HepG2 (cell line): ENCODE measurements around the gene FUCA2. TPM values are rescaled to one million over a fixed set of nuclear protein-coding genes. Genes with fewer than 3 reads are reported as not detected.
A peak's percentile ranks its signal among the peaks of the same experiment; 100 is the strongest.

Experiments
- ATAC-seq: fragments of 200-7000 bp; cut with Tn5 transposase; 3 replicates; pipeline ENCODE4 v1.9.1; 2020; ENCODE audit warnings: mild to moderate bottlenecking, moderate library complexity
- BruUV-seq: library from RNA; stranded (reverse); fragments of 400-500 nt; replicated peaks from 2 replicates; lab custom pipeline; 2021; lab: Mats Ljungman, UMichigan
- CTCF ChIA-PET: fragments of 300-600 bp; formaldehyde crosslinking; extraction: SDS; loops from one replicate; lab custom pipeline; 2021; ENCODE audit warnings: low total read pairs, inconsistent platforms, low intra/inter-chr PET ratio; lab: Yijun Ruan, JAX
- POLR2A ChIA-PET: fragments of 350-600 bp; sonication (Branson Sonifier 250); formaldehyde crosslinking; loops from one replicate; lab custom pipeline; 2020; ENCODE audit warnings: antibody characterized with exemption, inconsistent platforms; lab: Yijun Ruan, JAX
- DNase-seq: peaks from one replicate; pipeline ENCODE4 v3.0.0-alpha.2; 2015; ENCODE audit warnings: low spot score
- FAIRE-seq: peaks from 3 replicates; lab custom pipeline; 2011; peaks lifted over from hg19 to GRCh38; lab: Jason Lieb, UNC
- H2AFZ ChIP-seq: one replicate; pipeline ENCODE4 v1.6.1; 2011; ENCODE audit warnings: low read length, inconsistent platforms
- H3K27ac ChIP-seq: fragments of 300-600 bp; 3 replicates; pipeline ENCODE4 v1.8.0; 2011; ENCODE audit warnings: mixed run types, mild to moderate bottlenecking, mixed read lengths, low read length, inconsistent platforms; ENCODE audit not compliant: insufficient read depth; ENCODE audit errors: extremely low read length
- H3K27me3 ChIP-seq, 2 experiments: fragments of 200-600 bp in 1 of 2; 2 replicates in 1 of 2; 3 replicates in 1 of 2; pipeline versions ENCODE4 v1.6.0 to v1.8.0; 2011; ENCODE audit warnings: low read length in 2 of 2, mild to moderate bottlenecking in 2 of 2, moderate library complexity in 2 of 2, inconsistent platforms in 1 of 2; ENCODE audit not compliant: insufficient read depth in 2 of 2, control insufficient read depth in 1 of 2
- H3K36me3 ChIP-seq, 2 experiments: fragments of 200-600 bp in 1 of 2; replicated peaks in 1 of 2; 2 replicates in 1 of 2; 3 replicates in 1 of 2; pipeline versions ENCODE4 v1.5.1 to v1.8.0; 2011; ENCODE audit warnings: low read length in 2 of 2, inconsistent platforms in 1 of 2; ENCODE audit not compliant: insufficient read depth in 2 of 2, control insufficient read depth in 1 of 2
- H3K4me1 ChIP-seq: 2 replicates; pipeline ENCODE4 v1.5.1; 2012; ENCODE audit warnings: low read length, inconsistent platforms; ENCODE audit not compliant: insufficient read depth
- H3K4me2 ChIP-seq: 2 replicates; pipeline ENCODE4 v1.6.0; 2011; ENCODE audit warnings: low read depth, low read length, inconsistent platforms
- H3K4me3 ChIP-seq, 3 experiments: fragments of 200-600 bp in 1 of 3; sonication (generic), shearing (Covaris generic) in 1 of 3; replicated peaks in 1 of 3; 2 replicates each; pipeline ENCODE4 v1.5.1; 2011 to 2016; ENCODE audit warnings: low read length in 3 of 3, inconsistent platforms in 2 of 3, low read depth in 2 of 3, mild to moderate bottlenecking in 2 of 3, control low read depth in 1 of 3, mixed read lengths in 1 of 3; ENCODE audit not compliant: insufficient read depth in 1 of 3
- H3K79me2 ChIP-seq: one replicate; pipeline ENCODE4 v1.6.1; 2011; ENCODE audit warnings: low read length, inconsistent platforms; ENCODE audit not compliant: insufficient read depth
- H3K9ac ChIP-seq: 2 replicates; pipeline ENCODE4 v1.6.0; 2011; ENCODE audit warnings: mild to moderate bottlenecking, low read depth, low read length, inconsistent platforms; ENCODE audit not compliant: insufficient read depth
- H3K9me3 ChIP-seq: 2 replicates; pipeline ENCODE4 v1.5.1; 2012; ENCODE audit warnings: mild to moderate bottlenecking, low read length
- H4K20me1 ChIP-seq: 2 replicates; pipeline ENCODE4 v1.6.0; 2011; ENCODE audit warnings: inconsistent platforms, mild to moderate bottlenecking, low read length, moderate library complexity; ENCODE audit not compliant: insufficient read depth
- KDM2A ChIP-seq: sonication (generic); formaldehyde crosslinking; IDR thresholded peaks from 2 replicates; pipeline ENCODE4 v1.4.0; 2020; ENCODE audit warnings: low read depth, missing genetic modification reagents, borderline replicate concordance
- SRF ChIP-seq: IDR thresholded peaks from 2 replicates; pipeline ENCODE4 v1.6.1; 2011; ENCODE audit warnings: mild to moderate bottlenecking, low read depth, low read length, moderate library complexity
- XRCC5 ChIP-seq: fragments of 200-400 bp; formaldehyde crosslinking; optimal IDR thresholded peaks from 2 replicates; pipeline ENCODE3; 2017; ENCODE audit warnings: mild to moderate bottlenecking, low read length
- ZNF224 ChIP-seq: sonication (generic); formaldehyde crosslinking; IDR thresholded peaks from 2 replicates; pipeline ENCODE4 v1.5.0; 2020; ENCODE audit warnings: mild to moderate bottlenecking, missing genetic modification reagents
- ZNF333 ChIP-seq: sonication (generic); formaldehyde crosslinking; IDR thresholded peaks from 2 replicates; pipeline ENCODE4 v1.4.0; 2020; ENCODE audit warnings: mild to moderate bottlenecking, missing genetic modification reagents, borderline replicate concordance
- WGBS: methylation state at CpG from one replicate; pipeline ENCODE4 v1.1.6; 2017; ENCODE audit warnings: low lambda C conversion rate; 5-methylcytosine and 5-hydroxymethylcytosine counted together
- in situ Hi-C: cut with HindIII; loops from 2 replicates; pipeline ENCODE4 v1.10.0; 2017; ENCODE audit warnings: low pct_unique_long_range_greater_than_20kb; ENCODE audit not compliant: extremely low pct_ligation_motif_present
- intact Hi-C: fragments of 100-400 bp; cut with micrococcal nuclease; formaldehyde crosslinking; loops from one replicate; pipeline ENCODE4 v1.10.0; 2022; ENCODE audit not compliant: unreplicated experiment
- polyA plus RNA-seq, 8 experiments: library from polyadenylated mRNA; depleted of rRNA in 3 of 8; stranded (reverse) in 7 of 8; unstranded in 1 of 8; fragments of >200 nt; fragmentation: Illumina TruSeq in 4 of 8; extraction: Trizol in 4 of 8; gene quantifications; 2 replicates each; pipeline versions ENCODE4 v1.2.1 to v1.2.3, GENCODE V29; 2011 to 2016; ENCODE audit warnings: low read depth in 4 of 8, missing spikeins in 1 of 8, mixed read lengths in 1 of 8; ENCODE audit not compliant: insufficient read depth in 1 of 8
- total RNA-seq, 5 experiments: library from RNA; depleted of rRNA; stranded (reverse); fragments of >200 nt; fragmentation: Illumina TruSeq; extraction: Trizol; gene quantifications; 2 replicates each; pipeline ENCODE4 v1.2.3, GENCODE V29; 2016; ENCODE audit warnings: low read depth in 1 of 5
- TF ChIP-seq, protein P1 (sequence below): sonication (generic); formaldehyde crosslinking; IDR thresholded peaks from 2 replicates; pipeline ENCODE4 v1.4.0; 2020; ENCODE audit warnings: missing genetic modification reagents
- TF ChIP-seq, protein P2 (sequence below): IDR thresholded peaks from 2 replicates; pipeline ENCODE4 v1.4.0; 2020; ENCODE audit warnings: mild to moderate bottlenecking, missing genetic modification reagents
- TF ChIP-seq, protein P3 (sequence below): fragments of 450-650 bp; IDR thresholded peaks from 2 replicates; pipeline ENCODE4 v1.6.1; 2017

The FUCA2 gene
- total and polyA plus RNA-seq, 2 of the 13 experiments (the other 11 are each of a cell fraction or from before 2014, with no cell fraction given) = 87.4 to 144 TPM

DNA sequence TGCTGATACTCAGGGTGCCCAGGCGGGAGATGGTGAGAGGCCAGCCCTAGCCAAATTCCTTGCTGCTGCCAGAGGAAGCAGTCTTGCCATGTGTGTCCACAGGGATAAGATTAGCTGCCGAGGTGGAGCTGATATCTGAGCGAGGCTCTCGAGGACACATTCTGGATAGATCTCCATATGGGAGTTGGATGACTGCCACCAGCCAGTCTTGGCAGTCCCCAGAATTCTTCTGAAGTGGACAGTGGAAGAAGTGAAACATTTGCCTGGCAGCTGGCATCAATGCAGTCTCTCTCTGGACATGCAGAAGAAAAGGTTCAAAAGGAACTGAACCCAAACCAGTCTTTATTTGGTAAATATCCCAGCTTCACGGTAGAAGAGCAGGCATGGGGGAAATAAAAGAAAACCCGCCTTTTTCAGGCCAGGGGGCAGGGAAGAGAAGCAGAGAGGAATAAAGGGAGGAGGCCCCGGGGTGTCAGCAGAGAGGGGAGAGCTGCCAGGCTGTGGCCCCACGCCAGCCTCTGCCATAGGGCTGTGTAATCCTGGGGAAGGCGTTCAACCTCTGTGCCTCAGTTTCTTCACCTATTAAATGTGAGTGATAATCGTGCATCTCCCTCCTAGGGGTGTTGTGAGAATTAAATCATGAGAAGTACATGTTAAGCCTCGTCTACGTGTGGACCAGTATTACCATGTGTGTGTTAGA, 3.7 kb upstream of the FUCA2 start:
- ATAC-seq = no peak

DNA sequence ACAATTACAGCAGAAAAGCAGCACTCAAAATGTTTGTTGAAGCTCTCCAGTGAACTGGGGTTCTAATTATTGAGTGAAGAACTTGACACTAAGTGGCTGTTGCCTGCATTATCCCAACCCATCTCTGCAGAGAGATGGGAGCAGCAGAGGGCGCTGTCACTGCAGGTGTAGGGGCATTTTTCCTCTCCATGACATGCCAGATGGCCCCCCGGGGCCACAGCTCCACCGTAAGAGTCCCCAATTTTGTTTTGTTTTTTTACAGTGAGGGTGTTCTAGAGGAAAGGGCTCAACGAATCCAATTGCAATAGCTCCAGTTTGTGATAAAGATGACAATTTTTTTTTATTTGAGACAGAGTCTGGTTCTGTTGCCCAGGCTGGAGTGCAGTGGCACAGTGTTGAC, 1.9 kb upstream of the FUCA2 start:
- Histone ChIP-seq H4K20me1 (no peaks in the 10 kb centered on the region), H3K4me3 (no peak overlapping the region), H3K4me2 (no peak overlapping the region), H3K9me3 (no peaks in the 10 kb centered on the region), H3K4me1 (peaks cover 34% of the 10 kb centered on the region), H2AFZ (no peak overlapping the region), H3K36me3 (peaks cover 2% of the 10 kb centered on the region in 2 experiments; a peak in 3 of 5 replicates), H3K9ac (no peak overlapping the region), H3K27ac (no peak overlapping the region), H3K79me2 (peaks cover 28% of the 10 kb centered on the region), H3K27me3 (peaks cover 2 to 11% of the 10 kb centered on the region in 2 experiments; a peak in 3 of 5 replicates)
- ATAC-seq = peak; percentile 22
- CTCF ChIA-PET = interaction anchor here (1.0 kb wide), 1 partner anchor 24 kb away, joined by 3 read pairs; no protein-coding TSS in a partner anchor
- DNase-seq = peak; percentile 38
- POLR2A ChIA-PET = interaction anchor here (0.9 to 4.4 kb wide), 2 partner anchors 23 to 329 kb away, joined by 3 to 38 read pairs; partner anchors contain the start of gene LTV1
- FAIRE-seq = no peak
- WGBS = 80% methylated on average over 4 of the region's 4 CpGs
- in situ Hi-C loops (no loop called here), intact Hi-C loops (no loop called here)
- TSS peak; percentile 46 for BruUV-seq
- TF ChIP-seq, protein P1, sequence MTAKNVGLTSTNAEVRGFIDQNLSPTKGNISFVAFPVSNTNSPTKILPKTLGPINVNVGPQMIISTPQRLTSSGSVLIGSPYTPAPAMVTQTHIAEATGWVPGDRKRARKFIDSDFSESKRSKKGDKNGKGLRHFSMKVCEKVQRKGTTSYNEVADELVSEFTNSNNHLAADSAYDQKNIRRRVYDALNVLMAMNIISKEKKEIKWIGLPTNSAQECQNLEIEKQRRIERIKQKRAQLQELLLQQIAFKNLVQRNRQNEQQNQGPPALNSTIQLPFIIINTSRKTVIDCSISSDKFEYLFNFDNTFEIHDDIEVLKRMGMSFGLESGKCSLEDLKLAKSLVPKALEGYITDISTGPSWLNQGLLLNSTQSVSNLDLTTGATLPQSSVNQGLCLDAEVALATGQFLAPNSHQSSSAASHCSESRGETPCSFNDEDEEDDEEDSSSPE (CRISPR knock-in tag) = no peak
- TF ChIP-seq ZNF224 (CRISPR knock-in tag) (0 out of 2 replicates have a peak, but pooled peaks have one; percentile 34), XRCC5 (peak; percentile 41), KDM2A (CRISPR knock-in tag) (peak; percentile 41; the same call in 1 of the 2 replicates)
- TF ChIP-seq, protein P2, sequence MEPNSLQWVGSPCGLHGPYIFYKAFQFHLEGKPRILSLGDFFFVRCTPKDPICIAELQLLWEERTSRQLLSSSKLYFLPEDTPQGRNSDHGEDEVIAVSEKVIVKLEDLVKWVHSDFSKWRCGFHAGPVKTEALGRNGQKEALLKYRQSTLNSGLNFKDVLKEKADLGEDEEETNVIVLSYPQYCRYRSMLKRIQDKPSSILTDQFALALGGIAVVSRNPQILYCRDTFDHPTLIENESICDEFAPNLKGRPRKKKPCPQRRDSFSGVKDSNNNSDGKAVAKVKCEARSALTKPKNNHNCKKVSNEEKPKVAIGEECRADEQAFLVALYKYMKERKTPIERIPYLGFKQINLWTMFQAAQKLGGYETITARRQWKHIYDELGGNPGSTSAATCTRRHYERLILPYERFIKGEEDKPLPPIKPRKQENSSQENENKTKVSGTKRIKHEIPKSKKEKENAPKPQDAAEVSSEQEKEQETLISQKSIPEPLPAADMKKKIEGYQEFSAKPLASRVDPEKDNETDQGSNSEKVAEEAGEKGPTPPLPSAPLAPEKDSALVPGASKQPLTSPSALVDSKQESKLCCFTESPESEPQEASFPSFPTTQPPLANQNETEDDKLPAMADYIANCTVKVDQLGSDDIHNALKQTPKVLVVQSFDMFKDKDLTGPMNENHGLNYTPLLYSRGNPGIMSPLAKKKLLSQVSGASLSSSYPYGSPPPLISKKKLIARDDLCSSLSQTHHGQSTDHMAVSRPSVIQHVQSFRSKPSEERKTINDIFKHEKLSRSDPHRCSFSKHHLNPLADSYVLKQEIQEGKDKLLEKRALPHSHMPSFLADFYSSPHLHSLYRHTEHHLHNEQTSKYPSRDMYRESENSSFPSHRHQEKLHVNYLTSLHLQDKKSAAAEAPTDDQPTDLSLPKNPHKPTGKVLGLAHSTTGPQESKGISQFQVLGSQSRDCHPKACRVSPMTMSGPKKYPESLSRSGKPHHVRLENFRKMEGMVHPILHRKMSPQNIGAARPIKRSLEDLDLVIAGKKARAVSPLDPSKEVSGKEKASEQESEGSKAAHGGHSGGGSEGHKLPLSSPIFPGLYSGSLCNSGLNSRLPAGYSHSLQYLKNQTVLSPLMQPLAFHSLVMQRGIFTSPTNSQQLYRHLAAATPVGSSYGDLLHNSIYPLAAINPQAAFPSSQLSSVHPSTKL (CRISPR knock-in tag) = no peak; the same call in 1 of the 2 replicates

More for the DNA sequence above, 3.7 kb upstream of the FUCA2 start:
- Histone ChIP-seq H3K27me3 (peaks cover 2 to 20% of the 10 kb centered on the region in 2 experiments; a peak in 3 of 5 replicates), H3K9me3 (no peaks in the 10 kb centered on the region), H3K4me3 (no peak overlapping the region), H2AFZ (no peak overlapping the region), H3K79me2 (peaks cover 11% of the 10 kb centered on the region), H3K9ac (no peak overlapping the region), H3K36me3 (no peaks in the 10 kb centered on the region), H3K27ac (no peak overlapping the region), H3K4me2 (no peak overlapping the region), H3K4me1 (peaks cover 16% of the 10 kb centered on the region), H4K20me1 (no peaks in the 10 kb centered on the region)
- no peak for DNase-seq
- WGBS = 40% methylated on average over 12 of the region's 12 CpGs
- no TSS peak for BruUV-seq
- FAIRE-seq = no peak
- ChIA-PET POLR2A (no interaction called here), CTCF (no interaction called here)
- intact Hi-C loops (no loop called here), in situ Hi-C loops (no loop called here)
- TF ChIP-seq, protein P3, sequence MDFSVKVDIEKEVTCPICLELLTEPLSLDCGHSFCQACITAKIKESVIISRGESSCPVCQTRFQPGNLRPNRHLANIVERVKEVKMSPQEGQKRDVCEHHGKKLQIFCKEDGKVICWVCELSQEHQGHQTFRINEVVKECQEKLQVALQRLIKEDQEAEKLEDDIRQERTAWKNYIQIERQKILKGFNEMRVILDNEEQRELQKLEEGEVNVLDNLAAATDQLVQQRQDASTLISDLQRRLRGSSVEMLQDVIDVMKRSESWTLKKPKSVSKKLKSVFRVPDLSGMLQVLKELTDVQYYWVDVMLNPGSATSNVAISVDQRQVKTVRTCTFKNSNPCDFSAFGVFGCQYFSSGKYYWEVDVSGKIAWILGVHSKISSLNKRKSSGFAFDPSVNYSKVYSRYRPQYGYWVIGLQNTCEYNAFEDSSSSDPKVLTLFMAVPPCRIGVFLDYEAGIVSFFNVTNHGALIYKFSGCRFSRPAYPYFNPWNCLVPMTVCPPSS = no peak
- TF ChIP-seq SRF = no peak
- TF ChIP-seq ZNF333 (CRISPR knock-in tag) = no peak
